HG03135 (cell line): ENCODE measurements around the gene RNF149.
"Not testable (repeated sequence)": the region's sequence is repeated elsewhere in the genome, so short reads cannot be mapped to it uniquely, and the experiment has no call there.

Experiments
- ATAC-seq: cut with Tn5 transposase; IDR thresholded peaks from one replicate; pipeline ENCODE4 v1.9.1; 2021; ENCODE audit warnings: mild to moderate bottlenecking, moderate library complexity; ENCODE audit not compliant: unreplicated experiment

The RNF149 gene

GRCh38 chr2:101308432-101309210 is at the start of gene RNF149:
Gene RNF149 (minus strand): TSS chr2:101308701. CDS start chr2:101308588, 113 bp downstream.
- peak; percentile 59 for ATAC-seq

DNA sequence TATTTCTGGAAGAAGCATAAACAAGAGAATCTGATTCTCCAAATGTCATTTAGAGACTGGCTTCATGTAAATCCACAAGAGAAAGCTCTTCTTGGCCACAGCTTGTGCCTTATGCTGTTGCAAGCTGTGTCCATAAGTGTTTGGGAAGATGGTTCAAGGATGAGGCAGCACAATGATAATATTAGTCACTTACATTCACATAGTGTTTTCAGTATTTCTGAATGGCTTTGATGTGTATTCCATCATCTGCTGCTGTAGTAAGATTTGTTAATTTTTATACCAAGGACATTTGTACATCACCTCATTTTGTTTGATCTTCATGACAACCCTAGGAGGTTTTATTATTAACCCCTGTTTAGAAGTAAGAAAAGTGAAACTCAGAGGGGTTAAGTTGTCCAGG is 48.9 kb upstream of the RNF149 start:
- ATAC-seq = no peak

DNA sequence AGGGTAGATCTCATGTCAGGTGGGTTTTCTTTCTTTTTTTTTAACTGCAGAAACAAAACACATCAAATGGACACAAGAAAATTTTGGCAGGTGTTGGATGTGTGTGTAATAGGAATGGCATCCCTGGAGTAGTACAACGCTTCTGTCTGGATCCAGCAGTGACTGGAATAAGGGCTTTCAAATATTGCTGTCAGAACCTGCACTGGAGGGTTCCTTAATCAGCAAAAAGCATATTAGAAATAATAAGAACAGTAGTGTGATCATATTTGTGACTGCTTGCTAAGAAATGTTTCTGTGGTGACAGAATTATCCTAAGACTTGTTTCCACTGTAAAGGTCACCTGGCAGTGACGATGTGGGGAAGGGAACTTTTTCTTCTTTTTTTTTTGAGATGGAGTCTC is 48.0 kb upstream of the RNF149 start:
- no peak for ATAC-seq

DNA sequence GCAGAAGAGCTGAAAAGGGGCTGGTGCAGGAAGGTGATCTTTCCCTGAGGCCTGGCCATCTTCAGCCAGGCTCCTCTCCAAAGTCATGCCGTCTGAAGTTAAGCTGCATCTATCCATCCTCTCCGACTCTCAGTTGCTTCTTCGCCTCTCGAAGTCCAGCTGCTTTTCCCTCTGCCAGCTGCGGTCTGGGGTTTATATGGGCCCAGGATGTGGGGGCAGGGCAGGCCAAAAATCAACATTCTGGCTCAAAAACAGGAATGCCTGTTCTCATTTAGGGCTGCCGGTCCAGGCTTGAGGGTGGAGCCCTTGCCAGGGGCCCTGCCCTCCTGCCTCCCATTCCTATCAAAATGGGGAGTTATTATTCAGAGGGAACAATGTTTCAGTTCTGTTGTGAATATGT is 47.6 kb upstream of the RNF149 start:
- ATAC-seq = no peak

GRCh38 chr2:101355401-101356054 is 47.0 kb upstream of the RNF149 start:
- no peak for ATAC-seq

DNA sequence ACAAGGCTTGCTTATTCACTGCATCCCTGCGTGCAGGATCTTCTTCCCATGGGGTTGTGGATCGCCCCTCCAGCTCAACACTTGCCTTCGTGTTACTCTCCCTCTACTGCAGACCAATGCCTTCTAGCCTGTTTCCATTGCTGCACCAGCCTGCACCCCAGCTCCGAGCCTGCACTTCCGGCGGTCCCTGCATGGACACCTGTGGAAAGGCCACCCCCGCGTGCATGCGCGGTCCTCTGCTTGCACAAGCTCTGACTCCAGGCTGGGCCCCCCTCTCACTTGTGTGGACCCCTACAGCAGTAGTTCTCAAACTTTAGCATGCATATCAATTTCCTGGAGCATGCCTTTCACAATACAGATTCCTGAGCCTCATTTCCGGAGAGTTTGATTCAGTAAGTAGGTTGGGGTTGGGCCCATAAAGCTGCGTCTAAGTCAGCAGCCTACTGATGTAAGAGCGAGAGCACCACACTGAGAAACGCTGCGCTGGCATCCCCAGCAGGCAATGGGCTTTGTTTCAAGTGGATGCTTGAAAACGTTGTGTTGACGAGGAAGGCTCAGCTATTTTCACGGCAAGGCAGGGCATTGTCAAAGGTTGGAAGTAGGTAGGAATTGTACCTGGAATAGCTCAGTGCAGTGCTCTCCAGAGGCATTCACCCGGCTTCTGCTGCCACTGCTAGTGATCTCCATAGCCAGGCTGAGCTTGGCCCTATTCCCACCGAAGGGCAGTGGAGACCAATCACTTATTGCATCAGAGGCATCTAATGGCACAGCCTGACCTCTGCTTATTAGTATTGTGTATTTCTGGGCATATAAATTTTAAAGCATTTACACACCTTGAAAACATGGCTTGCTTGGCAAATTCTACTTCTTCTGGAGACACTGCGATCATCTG is 46.2 kb upstream of the RNF149 start:
- no peak for ATAC-seq

GRCh38 chr2:101352631-101353030 is 44.1 kb upstream of the RNF149 start:
- ATAC-seq = not testable (repeated sequence)

- ATAC-seq = no peak
These were observed 42.7 kb upstream of the RNF149 start for GRCh38 chr2:101351207-101351606.

DNA sequence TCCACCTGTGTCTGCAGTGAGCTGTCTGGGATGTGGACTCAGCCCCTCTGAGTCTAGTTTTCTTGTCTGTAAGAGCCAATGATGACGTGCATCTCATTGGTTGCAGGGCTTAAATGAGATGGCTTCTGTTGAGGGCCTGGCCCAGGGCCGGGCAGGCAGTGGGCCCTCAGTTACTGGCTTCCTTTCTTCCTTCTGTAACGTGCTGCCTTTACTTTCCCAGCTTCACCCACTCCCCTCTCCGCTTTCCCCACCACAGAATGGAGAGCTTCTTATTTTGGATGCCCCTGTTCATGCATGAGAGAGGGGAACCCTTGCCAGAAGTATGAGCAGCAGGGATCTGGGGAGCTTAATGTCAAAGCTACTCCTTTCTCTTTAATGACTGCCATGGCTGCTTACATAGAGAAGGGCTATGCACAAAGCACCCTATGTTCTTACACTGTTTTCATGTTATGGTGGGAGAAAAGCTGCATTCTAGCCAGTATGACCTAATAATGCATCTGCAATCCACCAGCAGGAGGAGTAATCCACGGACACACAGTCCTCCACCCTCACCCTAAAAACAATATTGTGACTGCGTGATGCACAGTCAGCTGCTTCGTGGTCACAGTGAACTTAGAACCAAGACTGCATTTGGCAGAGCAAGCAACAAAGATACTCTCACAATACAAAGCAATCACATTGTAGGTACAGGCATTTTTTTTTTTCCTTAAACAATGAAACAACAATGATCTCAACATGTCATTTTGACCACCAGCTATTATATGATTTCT is 41.6 kb upstream of the RNF149 start:
- no peak for ATAC-seq

GRCh38 chr2:101348883-101349282 is 40.4 kb upstream of the RNF149 start:
- no peak for ATAC-seq

GRCh38 chr2:101346909-101347308 is 38.4 kb upstream of the RNF149 start:
- ATAC-seq = no peak

- ATAC-seq = no peak
These were observed 35.6 kb upstream of the RNF149 start for GRCh38 chr2:101344137-101344536.

DNA sequence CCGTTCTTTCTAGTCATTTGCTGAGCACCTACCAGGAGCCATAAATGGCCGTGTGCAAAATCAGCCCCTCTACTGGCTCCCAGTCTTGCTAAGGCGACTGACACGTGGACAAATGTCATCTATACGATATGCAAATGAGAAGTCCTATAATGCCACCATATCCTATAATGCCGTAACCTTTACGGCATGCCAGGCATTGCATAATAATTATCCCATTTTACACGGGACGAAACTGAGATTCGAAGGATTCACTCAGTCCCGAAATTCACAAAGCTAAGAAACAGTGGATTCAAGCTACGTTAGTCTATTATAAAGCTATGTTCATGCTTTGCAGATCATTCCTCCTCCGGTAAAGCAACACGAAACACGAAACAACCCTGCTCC is 34.1 kb upstream of the RNF149 start:
- no peak for ATAC-seq

- no peak for ATAC-seq
These were observed 33.6 kb upstream of the RNF149 start for GRCh38 chr2:101341901-101342624.

DNA sequence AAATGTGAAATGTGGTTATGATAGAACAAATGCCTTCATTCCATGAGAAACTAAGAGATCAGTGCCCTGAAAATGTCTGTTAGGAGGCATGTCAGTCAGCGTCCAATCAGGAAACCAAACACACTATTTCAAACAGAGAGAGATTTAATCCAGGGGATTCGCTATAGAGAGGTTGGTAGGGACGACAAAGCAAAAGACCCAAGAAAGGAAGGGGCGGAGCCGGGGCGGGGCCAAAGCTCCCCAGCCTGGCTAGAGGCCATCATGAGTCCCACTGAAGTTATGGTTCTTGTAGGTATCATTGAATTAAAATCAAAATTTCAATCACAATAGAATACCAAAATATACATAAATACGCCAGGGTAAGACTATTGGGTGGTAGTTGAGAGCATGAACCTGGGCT is 32.9 kb upstream of the RNF149 start:
- ATAC-seq = no peak

GRCh38 chr2:101340141-101340551 is 31.6 kb upstream of the RNF149 start:
- ATAC-seq = no peak

GRCh38 chr2:101339266-101339880 is 30.9 kb upstream of the RNF149 start:
- no peak for ATAC-seq

- ATAC-seq = no peak
These were observed 29.4 kb upstream of the RNF149 start for GRCh38 chr2:101337877-101338276.

DNA sequence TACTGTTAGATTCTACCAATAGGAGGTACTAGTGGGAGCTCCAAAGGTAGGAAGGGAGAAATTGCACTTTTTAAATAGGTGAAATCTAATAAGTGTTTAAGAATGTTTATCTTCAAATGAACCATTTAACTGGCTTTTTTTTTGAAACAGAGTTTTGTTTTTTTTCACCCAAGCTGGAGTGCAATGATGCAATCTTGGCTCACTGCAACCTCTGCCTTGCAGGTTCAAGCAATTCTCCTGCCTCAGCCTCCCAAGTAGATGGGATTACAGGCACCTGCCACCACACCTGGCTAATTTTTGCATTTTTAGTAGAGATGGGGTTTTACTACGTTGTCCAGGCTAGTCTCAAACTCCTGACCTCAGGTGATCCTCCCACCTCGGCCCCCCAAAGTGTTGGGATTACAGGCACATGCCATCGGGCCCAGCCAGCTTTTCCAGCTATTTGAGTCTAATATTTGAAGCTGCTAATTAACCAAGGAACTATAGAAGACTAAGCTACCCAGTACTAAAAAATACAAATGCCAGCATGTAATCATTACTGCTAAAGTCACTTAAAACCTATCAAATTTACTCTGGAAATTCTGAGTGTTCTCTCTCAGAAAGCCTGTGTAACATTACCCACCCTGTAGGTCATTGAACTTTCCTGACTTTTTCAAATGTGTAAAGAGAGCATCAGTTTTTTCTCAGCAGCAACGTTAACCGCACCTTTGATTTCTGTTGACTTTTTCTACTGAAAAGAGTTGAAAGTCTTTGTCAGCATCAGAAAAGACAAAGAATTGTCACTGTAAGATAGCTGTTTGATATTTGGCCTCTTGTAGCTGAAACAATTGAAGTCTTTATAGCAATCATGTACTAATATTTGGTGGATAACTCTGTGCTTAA is 24.6 kb upstream of the RNF149 start:
- ATAC-seq = no peak
